GM12878 (cell line): ENCODE data around the gene LRP1B. TPM values are rescaled to one million over a fixed set of nuclear protein-coding genes. Genes with fewer than 3 reads are reported as not detected.

ENCODE experiments used
- ATAC-seq: fragments of 200-7000 bp; cut with Tn5 transposase; 3 replicates; pipeline ENCODE4 v1.9.1; 2020; ENCODE audit warnings: mild to moderate bottlenecking, moderate library complexity
- BruUV-seq: library from RNA; stranded (reverse); fragments of 400-500 nt; replicated peaks from 2 replicates; lab custom pipeline; 2021; lab: Mats Ljungman, UMichigan
- CTCF ChIA-PET: fragments of 300-600 bp; sonication (Branson Sonifier 250); formaldehyde crosslinking; extraction: SDS; loops from one replicate; lab custom pipeline; 2021; ENCODE audit warnings: inconsistent platforms; lab: Yijun Ruan, JAX
- POLR2A ChIA-PET: fragments of 350-600 bp; formaldehyde crosslinking; extraction: SDS; loops from one replicate; lab custom pipeline; 2021; ENCODE audit warnings: inconsistent platforms; lab: Charles Lee
- RAD21 ChIA-PET: fragments of 300-600 bp; sonication (Branson Sonifier 250); formaldehyde crosslinking; loops from one replicate; lab custom pipeline; 2023; ENCODE audit warnings: antibody characterized with exemption; ENCODE audit not compliant: unreplicated experiment; lab: Charles Lee
- SMC1A ChIA-PET: fragments of 300-600 bp; sonication (Branson Sonifier 250); formaldehyde crosslinking; loops from one replicate; lab custom pipeline; 2023; ENCODE audit not compliant: unreplicated experiment, uncharacterized antibody; lab: Charles Lee
- DNase-seq: peaks from one replicate; pipeline ENCODE4 v3.0.0-alpha.2; 2011; ENCODE audit warnings: low read depth, low spot score
- FAIRE-seq: peaks from 3 replicates; lab custom pipeline; 2011; peaks lifted over from hg19 to GRCh38; lab: Jason Lieb, UNC
- H2AFZ ChIP-seq: 2 replicates; pipeline ENCODE4 v1.6.0; 2011; ENCODE audit warnings: low read depth, low read length, control low read depth; ENCODE audit not compliant: control insufficient read depth
- H3K27ac ChIP-seq: 2 replicates; pipeline ENCODE4 v1.5.1; 2011; ENCODE audit warnings: control low read depth; ENCODE audit not compliant: control insufficient read depth, insufficient read depth
- H3K27me3 ChIP-seq, 2 experiments: replicated peaks in 1 of 2; 2 replicates each; pipeline versions ENCODE4 v1.6.0 to v1.6.1; 2011; ENCODE audit warnings: low read length in 1 of 2; ENCODE audit not compliant: control insufficient read depth in 2 of 2, insufficient read depth in 2 of 2
- H3K36me3 ChIP-seq, 2 experiments: 2 replicates each; pipeline ENCODE4 v1.5.1; 2011; ENCODE audit warnings: low read length in 1 of 2; ENCODE audit not compliant: control insufficient read depth in 2 of 2, insufficient read depth in 2 of 2
- H3K4me1 ChIP-seq: 2 replicates; pipeline ENCODE4 v1.6.1; 2011; ENCODE audit warnings: mild to moderate bottlenecking, low read length, moderate library complexity, mixed read lengths; ENCODE audit not compliant: control insufficient read depth, insufficient read depth
- H3K4me2 ChIP-seq: 2 replicates; pipeline ENCODE4 v1.6.0; 2011; ENCODE audit warnings: control low read depth; ENCODE audit not compliant: control insufficient read depth, insufficient read depth
- H3K4me3 ChIP-seq: fragments of 200-600 bp; sonication (generic); 2 replicates; pipeline ENCODE4 v1.5.1; 2016
- H3K79me2 ChIP-seq: 2 replicates; pipeline ENCODE4 v1.6.0; 2011; ENCODE audit warnings: low read length; ENCODE audit not compliant: control insufficient read depth, insufficient read depth
- H3K9ac ChIP-seq: 2 replicates; pipeline ENCODE4 v1.8.0; 2011; ENCODE audit warnings: low read length, control low read depth, mixed read lengths; ENCODE audit not compliant: control insufficient read depth, insufficient read depth
- H3K9me3 ChIP-seq: replicated peaks from 3 replicates; pipeline ENCODE4 v1.5.1; 2011; ENCODE audit warnings: mild to moderate bottlenecking, low read length; ENCODE audit not compliant: control insufficient read depth, insufficient read depth
- H4K20me1 ChIP-seq: 2 replicates; pipeline ENCODE4 v1.6.0; 2011; ENCODE audit not compliant: control insufficient read depth, insufficient read depth
- CBX5 ChIP-seq: sonication (generic); IDR thresholded peaks from 2 replicates; pipeline ENCODE4 v1.6.1; 2016; ENCODE audit warnings: low read depth, moderate library complexity, mild to moderate bottlenecking, inconsistent platforms
- KAT2A ChIP-seq: conservative IDR thresholded peaks from 2 replicates; pipeline ENCODE4 v1.6.1; 2011; ENCODE audit warnings: low read depth, low read length; ENCODE audit not compliant: control insufficient read depth
- PAX8 ChIP-seq: fragments of 450-650 bp; IDR thresholded peaks from 2 replicates; pipeline ENCODE4 v1.6.1; 2017; ENCODE audit warnings: mild to moderate bottlenecking, moderate library complexity
- RELB ChIP-seq: fragments of 450-650 bp; IDR thresholded peaks from 2 replicates; pipeline ENCODE4 v1.6.1; 2017; ENCODE audit warnings: low read depth, mild to moderate bottlenecking, moderate library complexity
- WGBS: methylation state at CpG from one replicate; pipeline ENCODE4 v1.1.6; 2016; ENCODE audit warnings: low lambda C conversion rate; ENCODE audit not compliant: insufficient replicate concordance, insufficient coverage; ENCODE audit errors: missing lambda C conversion rate; 5-methylcytosine and 5-hydroxymethylcytosine counted together
- in situ Hi-C: fragments of 300-500 bp; cut with MboI; formaldehyde crosslinking; loops from 9 replicates; pipeline ENCODE4 v1.14.3; 2018; ENCODE audit warnings: mixed read lengths
- intact Hi-C: fragments of 100-400 bp; cut with micrococcal nuclease; formaldehyde crosslinking; loops from one replicate; pipeline ENCODE4 v1.14.2; 2022; ENCODE audit not compliant: unreplicated experiment
- polyA plus RNA-seq, 11 experiments: library from polyadenylated mRNA; depleted of rRNA in 4 of 11; unstranded in 6 of 11; stranded (reverse) in 5 of 11; fragments of >200 nt; fragmentation: Nextera tagmentation in 4 of 11; fragmentation: Illumina TruSeq in 1 of 11; extraction: Ambion mirVana in 4 of 11; extraction: Trizol in 1 of 11; gene quantifications; 1 replicate in 1 of 11; 2 replicates in 10 of 11; pipeline versions ENCODE4 v1.2.1 to v1.2.3, GENCODE V29; 2011 to 2016; ENCODE audit warnings: inconsistent platforms in 2 of 11, missing spikeins in 2 of 11, low read depth in 1 of 11
- total RNA-seq, 4 experiments: library from RNA; depleted of rRNA in 3 of 4; stranded (reverse); fragments of >200 nt in 3 of 4; fragmentation: Illumina TruSeq in 1 of 4; extraction: Trizol in 1 of 4; gene quantifications; 2 replicates each; pipeline versions ENCODE4 v1.2.1 to v1.2.3, GENCODE V29; 2013 to 2021
- TF ChIP-seq, protein P1 (sequence below): IDR thresholded peaks from 2 replicates; pipeline ENCODE4 v1.6.1; 2011; ENCODE audit warnings: low read depth, low read length, improper control_type of control experiment, borderline replicate concordance
- TF ChIP-seq, protein P2 (sequence below): fragments of 150-350 bp; IDR thresholded peaks from 2 replicates; pipeline ENCODE4 v1.6.1; 2014; ENCODE audit warnings: mild to moderate bottlenecking, low read depth, low read length

LRP1B gene
- total and polyA plus RNA-seq, 10 of the 15 experiments (the other 5 are each of a cell fraction or from before 2014, with no cell fraction given): under 0.01 to 0.06 (median 0.03) TPM; not detected in 5

DNA sequence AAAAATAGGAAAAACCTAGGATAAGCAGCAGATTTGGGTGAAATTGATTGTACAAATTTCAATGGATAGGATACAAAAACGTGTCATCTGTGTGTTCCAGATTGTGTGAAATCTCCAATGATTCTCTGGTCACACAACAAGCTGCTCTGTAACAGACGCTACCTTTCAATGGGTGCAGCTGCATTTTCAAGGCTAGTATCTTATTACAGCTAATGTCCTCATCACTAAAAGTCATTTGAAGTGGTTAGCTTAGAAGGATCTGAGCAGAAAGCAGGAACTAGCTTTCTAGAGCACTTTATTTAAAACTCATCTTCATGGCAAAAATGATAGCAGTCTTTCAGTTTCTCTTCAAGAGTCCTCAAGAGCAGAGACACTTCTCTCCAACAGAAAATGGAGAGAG lies 364.6 kb downstream of the LRP1B start (continued):
- no peak for TF ChIP-seq KAT2A

- FAIRE-seq (peak; percentile 18), ATAC-seq (no peak), DNase-seq (no peak)
- in situ Hi-C loops: no loop called here
- Histone ChIP-seq H3K36me3 (no peaks in the 10 kb centered on the region), H3K4me3 (no peak overlapping the region), H3K27ac (no peak overlapping the region), H3K9me3 (no peaks in the 10 kb centered on the region), H3K9ac (no peak overlapping the region), H3K79me2 (no peaks in the 10 kb centered on the region), H3K27me3 (no peaks in the 10 kb centered on the region), H4K20me1 (no peaks in the 10 kb centered on the region), H3K4me2 (no peak overlapping the region), H3K4me1 (no peaks in the 10 kb centered on the region), H2AFZ (no peak overlapping the region)
- no TSS peak for BruUV-seq
- ChIA-PET POLR2A (no interaction called here), CTCF (no interaction called here), RAD21 (no interaction called here), SMC1A (interaction anchor here (0.8 kb wide), 1 partner anchor 19 kb away, joined by 4 read pairs; no protein-coding TSS in a partner anchor)
- 0% methylated on average over 1 of the region's 1 CpG for WGBS
- intact Hi-C loops: no loop called here
- TF ChIP-seq, protein P1, sequence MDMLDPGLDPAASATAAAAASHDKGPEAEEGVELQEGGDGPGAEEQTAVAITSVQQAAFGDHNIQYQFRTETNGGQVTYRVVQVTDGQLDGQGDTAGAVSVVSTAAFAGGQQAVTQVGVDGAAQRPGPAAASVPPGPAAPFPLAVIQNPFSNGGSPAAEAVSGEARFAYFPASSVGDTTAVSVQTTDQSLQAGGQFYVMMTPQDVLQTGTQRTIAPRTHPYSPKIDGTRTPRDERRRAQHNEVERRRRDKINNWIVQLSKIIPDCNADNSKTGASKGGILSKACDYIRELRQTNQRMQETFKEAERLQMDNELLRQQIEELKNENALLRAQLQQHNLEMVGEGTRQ: no peak
- TF ChIP-seq, protein P2, sequence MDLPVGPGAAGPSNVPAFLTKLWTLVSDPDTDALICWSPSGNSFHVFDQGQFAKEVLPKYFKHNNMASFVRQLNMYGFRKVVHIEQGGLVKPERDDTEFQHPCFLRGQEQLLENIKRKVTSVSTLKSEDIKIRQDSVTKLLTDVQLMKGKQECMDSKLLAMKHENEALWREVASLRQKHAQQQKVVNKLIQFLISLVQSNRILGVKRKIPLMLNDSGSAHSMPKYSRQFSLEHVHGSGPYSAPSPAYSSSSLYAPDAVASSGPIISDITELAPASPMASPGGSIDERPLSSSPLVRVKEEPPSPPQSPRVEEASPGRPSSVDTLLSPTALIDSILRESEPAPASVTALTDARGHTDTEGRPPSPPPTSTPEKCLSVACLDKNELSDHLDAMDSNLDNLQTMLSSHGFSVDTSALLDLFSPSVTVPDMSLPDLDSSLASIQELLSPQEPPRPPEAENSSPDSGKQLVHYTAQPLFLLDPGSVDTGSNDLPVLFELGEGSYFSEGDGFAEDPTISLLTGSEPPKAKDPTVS: no peak
- no peak for TF ChIP-seq RELB
- TF ChIP-seq PAX8: no peak
- no peak for TF ChIP-seq CBX5
Measured at GRCh38 chr2:141748616-141749015, 382.2 kb downstream of the LRP1B start.
